GM12891 (cell line): ENCODE measurements around the gene OSBP2.

ENCODE experiments used
- POLR2A ChIP-seq: IDR thresholded peaks from 2 replicates; pipeline ENCODE4 v1.6.1; 2011; ENCODE audit warnings: low read depth, low read length, control low read depth
- TAF1 ChIP-seq: IDR thresholded peaks from 2 replicates; pipeline ENCODE4 v1.6.1; 2011; ENCODE audit warnings: low read depth, low read length, control low read depth

GRCh38 chr22:30721741-30722140 lies 27.1 kb downstream of the OSBP2 start:
- TF ChIP-seq POLR2A: no peak
- TF ChIP-seq TAF1: no peak
